ENCODE measurements around the gene PHKA2. TPM values are rescaled to one million over a fixed set of nuclear protein-coding genes. Genes with fewer than 3 reads are reported as not detected.

The PHKA2 gene
- total RNA-seq, 6 donors from 2014 or later: 19.2 to 74.4 (median 25.9) TPM

- ATAC-seq (ENCODE audit: low FRiP score in 2 of 2) (no peak), DNase-seq (no peak)
- H3K4me3 ChIP-seq: no peak overlapping the region
- no peaks in the 10 kb centered on the region for H3K9me3 ChIP-seq
- H3K27ac ChIP-seq: no peak overlapping the region
- peaks cover 0 to 13% (median 0%) of the 10 kb centered on the region in 4 donors for H3K36me3 ChIP-seq
- 78 to 81% methylated on average over 4 of the region's 4 CpGs for WGBS, 2 donors
- TF ChIP-seq POLR2AphosphoS5 (IDR thresholded peaks at IDR 0.05): no peak
- TF ChIP-seq POLR2A (IDR thresholded peaks at IDR 0.05): no peak
- TF ChIP-seq CTCF (IDR thresholded peaks at IDR 0.05): no peak
- TF ChIP-seq EP300 (IDR thresholded peaks at IDR 0.05): no peak
- no peaks in the 10 kb centered on the region for H3K4me1 ChIP-seq
- no peaks in the 10 kb centered on the region for H3K27me3 ChIP-seq
These were observed 34.5 kb downstream of the PHKA2 start for GRCh38 chrX:18949291-18949943.

GRCh38 chrX:18946611-18947010, 37.3 kb downstream of the PHKA2 start:
- H3K36me3 ChIP-seq: peaks cover 0 to 18% (median 0%) of the 10 kb centered on the region in 4 donors
- no peaks in the 10 kb centered on the region for H3K27me3 ChIP-seq
- ATAC-seq (ENCODE audit: low FRiP score in 2 of 2): no peak
- DNase-seq: no peak
- H3K4me1 ChIP-seq: no peaks in the 10 kb centered on the region
- no peak overlapping the region for H3K4me3 ChIP-seq
- TF ChIP-seq EP300 (IDR thresholded peaks at IDR 0.05) (no peak), POLR2AphosphoS5 (IDR thresholded peaks at IDR 0.05) (no peak), POLR2A (IDR thresholded peaks at IDR 0.05) (no peak), CTCF (IDR thresholded peaks at IDR 0.05) (no peak)
- WGBS, 2 donors: 86 to 100% methylated on average over 1 to 4 of the region's 4 CpGs
- H3K9me3 ChIP-seq: no peaks in the 10 kb centered on the region
- H3K27ac ChIP-seq: no peak overlapping the region

- WGBS, 2 donors: 81 to 100% methylated on average over 3 to 6 of the region's 6 CpGs
- TF ChIP-seq EP300 (IDR thresholded peaks at IDR 0.05): no peak
- no peak for TF ChIP-seq POLR2AphosphoS5 (IDR thresholded peaks at IDR 0.05)
- no peak for TF ChIP-seq POLR2A (IDR thresholded peaks at IDR 0.05)
- no peak for TF ChIP-seq CTCF (IDR thresholded peaks at IDR 0.05)
- Histone ChIP-seq H3K36me3 (peaks cover 0 to 17% (median 0%) of the 10 kb centered on the region in 4 donors), H3K9me3 (no peaks in the 10 kb centered on the region), H3K27ac (no peak overlapping the region), H3K4me1 (no peaks in the 10 kb centered on the region), H3K4me3 (no peak overlapping the region), H3K27me3 (no peaks in the 10 kb centered on the region)
- no peak for DNase-seq
- no peak for ATAC-seq (ENCODE audit: low FRiP score in 2 of 2)
These were observed 37.8 kb downstream of the PHKA2 start for GRCh38 chrX:18946157-18946556.

- H3K27ac ChIP-seq: no peak overlapping the region
- WGBS, 2 donors: 84 to 94% methylated on average over 2 of the region's 2 CpGs
- TF ChIP-seq POLR2AphosphoS5 (IDR thresholded peaks at IDR 0.05): no peak
- DNase-seq (no peak), ATAC-seq (ENCODE audit: low FRiP score in 2 of 2) (no peak)
- H3K36me3 ChIP-seq: peaks cover 0 to 14% (median 0%) of the 10 kb centered on the region in 4 donors
- no peaks in the 10 kb centered on the region for H3K9me3 ChIP-seq
- H3K27me3 ChIP-seq: no peaks in the 10 kb centered on the region
- no peaks in the 10 kb centered on the region for H3K4me1 ChIP-seq
- H3K4me3 ChIP-seq: no peak overlapping the region
These were observed 38.4 kb downstream of the PHKA2 start for GRCh38 chrX:18945483-18945882.

- WGBS, 2 donors: 67% methylated on average over 4 of the region's 4 CpGs; no CpG with 5 or more reads in 1 of the 2 donors
- no peaks in the 10 kb centered on the region for H3K9me3 ChIP-seq
- TF ChIP-seq POLR2AphosphoS5 (IDR thresholded peaks at IDR 0.05) (no peak), POLR2A (IDR thresholded peaks at IDR 0.05) (no peak), CTCF (IDR thresholded peaks at IDR 0.05) (no peak), EP300 (IDR thresholded peaks at IDR 0.05) (no peak)
- H3K27me3 ChIP-seq: no peaks in the 10 kb centered on the region
- H3K27ac ChIP-seq: no peak overlapping the region
- ATAC-seq (ENCODE audit: low FRiP score in 2 of 2) (no peak), DNase-seq (no peak)
- H3K4me3 ChIP-seq: no peak overlapping the region
- peaks cover 0 to 14% (median 0%) of the 10 kb centered on the region in 4 donors for H3K36me3 ChIP-seq
- H3K4me1 ChIP-seq: no peaks in the 10 kb centered on the region
These were observed 39.4 kb downstream of the PHKA2 start for GRCh38 chrX:18944482-18944881.
